ENCODE results near the gene FRY.
A peak's percentile ranks its signal among the peaks of the same experiment; 100 is the strongest.
"Not testable (repeated sequence)": the region's sequence is repeated elsewhere in the genome, so short reads cannot be mapped to it uniquely, and the experiment has no call there.

Gene FRY

DNA sequence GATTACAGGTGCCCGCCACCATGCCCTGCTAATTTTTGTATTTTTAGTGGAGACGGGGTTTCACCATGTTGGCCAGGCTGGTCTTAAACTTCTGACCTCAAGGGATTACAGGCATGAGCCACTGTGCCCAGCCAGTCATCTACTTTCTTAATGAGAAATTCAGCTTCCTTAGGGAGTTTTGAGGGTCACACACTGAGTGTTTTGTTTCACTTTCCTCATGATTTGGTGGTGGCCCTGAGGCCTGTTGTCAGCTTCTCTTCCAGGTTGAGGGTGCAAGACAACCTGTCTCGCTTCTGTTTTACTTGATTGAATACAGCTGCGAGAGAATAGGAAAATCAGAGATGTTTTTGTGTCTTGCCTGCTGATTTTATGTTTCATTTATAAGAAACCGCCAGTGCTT lies 9.9 kb downstream of the FRY start:
- DNase-seq (ENCODE audit: low spot score) = no peak

DNA sequence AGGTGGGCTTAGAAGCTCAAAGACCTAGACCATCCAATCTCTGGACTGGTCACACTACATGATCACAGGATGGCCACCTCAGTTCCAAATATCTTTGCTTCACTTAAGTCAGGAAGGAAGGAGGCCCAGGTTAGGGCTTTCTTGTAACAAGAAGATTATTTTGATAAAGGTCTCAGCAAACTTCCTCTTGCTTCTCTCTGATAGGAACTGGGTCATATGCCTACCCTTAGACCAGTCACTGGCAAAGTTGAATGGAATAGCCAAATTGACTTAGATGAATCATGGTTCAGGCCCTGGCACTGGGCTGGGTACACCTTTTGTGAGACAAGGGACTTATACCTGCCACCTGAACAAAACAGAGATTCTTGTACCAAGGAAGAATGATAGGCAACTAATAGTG lies 11.0 kb downstream of the FRY start:
- no peak for DNase-seq (ENCODE audit: low spot score)

DNA sequence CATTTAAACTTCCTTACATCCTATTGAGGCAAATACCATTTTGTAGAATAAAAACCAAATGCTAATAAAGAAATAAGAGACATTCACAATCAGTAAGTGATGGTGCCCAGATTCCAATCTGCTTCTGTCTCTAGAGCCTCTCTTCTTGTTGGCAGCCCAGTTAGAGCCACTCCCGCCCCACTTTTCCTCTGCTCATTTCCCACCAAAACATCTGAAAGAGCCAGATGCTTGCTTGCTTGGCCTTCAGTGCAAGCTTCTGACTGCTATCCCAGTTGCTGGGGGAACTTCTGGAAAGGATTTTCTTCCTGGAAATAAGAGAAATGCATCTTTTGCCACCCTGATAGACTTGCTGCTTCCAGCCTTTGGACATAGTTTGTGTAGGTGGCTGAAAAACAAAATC lies 12.9 kb downstream of the FRY start:
- no peak for DNase-seq (ENCODE audit: low spot score)

DNA sequence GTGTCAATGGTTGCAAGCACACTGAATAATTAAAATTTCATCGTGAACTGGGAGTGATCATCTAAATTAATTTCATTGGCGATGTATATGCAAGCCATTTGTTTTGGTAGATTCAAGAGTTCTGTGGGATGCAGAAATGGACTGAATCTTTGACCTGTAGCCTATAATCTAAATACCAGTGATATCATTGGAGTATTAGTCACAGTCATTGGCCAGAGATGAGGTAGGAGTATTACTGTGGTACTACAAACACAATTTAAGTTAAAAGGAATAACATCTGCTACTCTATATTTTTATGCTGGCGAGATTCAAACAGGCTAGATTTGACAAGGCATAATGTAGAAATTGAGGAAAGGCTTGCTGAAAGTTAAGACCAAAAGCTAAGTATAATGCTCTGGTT lies 14.0 kb downstream of the FRY start:
- DNase-seq (ENCODE audit: low spot score) = no peak

DNA sequence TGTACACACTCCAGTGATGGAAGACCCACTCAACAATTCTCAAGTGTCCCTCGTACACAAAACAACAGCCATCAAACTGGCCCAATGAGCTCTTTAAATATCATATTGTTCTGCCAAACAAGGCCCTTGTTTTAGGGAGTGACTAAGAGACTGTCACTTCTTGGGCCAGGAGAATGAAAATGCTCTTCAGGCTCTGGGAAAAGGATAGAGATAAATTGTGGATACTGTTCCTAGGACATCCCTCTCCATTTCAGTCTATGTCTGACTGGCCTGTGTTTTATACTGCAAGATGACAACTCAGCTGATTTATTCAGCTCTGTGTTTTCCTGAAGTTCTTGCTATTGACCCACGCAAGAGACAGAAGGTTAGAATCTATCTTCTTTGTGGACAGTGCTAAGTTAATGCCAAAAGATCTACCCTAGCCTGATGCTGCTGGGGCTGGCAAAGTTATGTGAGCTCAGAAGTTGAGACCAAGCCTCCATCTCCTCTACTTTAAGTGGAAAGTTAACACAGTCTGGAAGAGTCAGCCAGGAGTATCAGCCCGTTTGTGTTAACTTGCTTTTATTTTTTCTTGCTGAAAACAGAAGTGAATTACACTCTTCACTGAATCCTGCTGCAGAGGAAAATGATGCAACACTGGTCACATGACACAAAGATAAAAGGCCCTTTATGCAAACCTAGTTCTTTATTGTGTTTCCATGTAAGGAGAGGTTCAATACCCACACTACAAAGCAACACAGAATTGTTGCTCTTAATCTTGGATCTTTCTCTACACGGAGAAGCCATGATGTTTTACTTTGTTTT lies 14.6 kb downstream of the FRY start:
- peak; percentile 14 for DNase-seq (ENCODE audit: low spot score)

DNA sequence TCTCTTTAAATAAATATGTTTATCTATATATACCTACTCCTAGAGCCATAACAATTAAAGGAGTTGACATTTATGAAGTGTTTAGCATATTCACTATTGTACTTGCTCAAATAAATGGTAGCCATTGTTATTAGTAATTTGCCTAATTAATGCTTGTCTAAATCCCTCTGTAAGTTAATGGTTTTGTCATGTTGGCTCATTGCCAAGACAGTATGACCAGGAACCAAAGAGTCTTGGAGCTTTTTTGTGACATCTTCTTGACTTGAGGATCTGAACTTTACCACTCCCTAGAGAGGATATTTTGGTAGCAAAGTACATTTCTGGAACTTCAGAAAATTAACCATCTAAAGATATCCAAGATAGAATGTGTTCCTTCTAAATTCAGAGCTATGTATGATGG lies 15.5 kb downstream of the FRY start:
- DNase-seq (ENCODE audit: low spot score) = no peak

DNA sequence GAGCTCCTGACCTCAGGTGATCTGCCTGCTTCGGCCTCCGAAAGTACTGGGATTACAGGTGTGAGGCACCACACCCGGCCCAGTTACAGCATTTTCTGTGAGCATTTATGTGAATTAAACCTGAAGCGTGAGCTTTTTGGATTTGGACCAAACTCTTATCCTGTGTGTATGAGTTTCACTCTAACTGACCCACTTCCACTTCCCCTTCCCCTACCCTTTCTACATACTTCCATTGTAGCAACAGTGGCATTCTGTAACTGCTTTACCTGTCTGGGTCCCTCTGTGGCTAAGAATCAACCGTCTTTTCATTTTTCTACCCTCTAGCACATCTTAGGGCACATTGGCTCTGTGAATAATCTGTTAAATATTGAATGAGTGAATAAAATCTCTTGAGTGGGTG lies 16.2 kb downstream of the FRY start:
- no peak for DNase-seq (ENCODE audit: low spot score)

DNA sequence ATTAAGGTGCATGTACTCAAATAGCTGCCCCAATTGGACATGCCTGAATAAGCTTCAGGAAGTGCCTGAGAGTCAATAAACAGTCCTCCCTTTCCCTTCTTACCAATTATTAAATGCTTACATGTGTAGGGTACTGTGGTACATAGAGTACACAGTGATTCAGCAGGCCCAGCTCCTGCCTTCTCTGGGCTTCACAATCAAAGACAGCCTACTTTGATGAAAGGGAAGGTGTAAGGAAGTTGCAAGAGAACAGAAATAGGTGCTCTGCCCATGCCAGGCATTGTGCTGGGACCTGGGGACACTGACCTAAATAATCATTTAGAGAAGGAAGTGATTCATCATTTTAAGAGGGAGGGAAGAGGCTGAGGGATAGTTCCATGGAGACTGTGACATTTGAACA lies 17.2 kb downstream of the FRY start:
- no peak for DNase-seq (ENCODE audit: low spot score)

DNA sequence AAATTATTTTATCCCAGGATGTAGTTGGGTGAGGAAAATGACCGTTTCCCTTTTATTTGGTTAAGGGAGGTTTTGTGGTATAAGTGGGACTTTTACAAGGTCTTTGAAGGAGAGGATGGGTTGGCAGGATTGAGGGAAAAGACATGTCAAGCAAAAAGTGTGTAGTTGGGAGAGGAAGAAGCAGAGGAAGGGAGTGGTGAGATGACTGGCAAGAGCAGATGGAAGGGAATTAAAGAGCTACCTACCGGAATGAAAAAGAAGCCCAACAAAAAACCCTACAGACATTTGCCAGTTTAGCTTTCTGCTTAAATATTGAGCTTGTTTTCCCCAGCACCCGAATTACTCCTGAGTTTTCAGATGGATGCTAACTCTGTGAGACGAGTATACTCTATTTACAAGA lies 19.6 kb downstream of the FRY start:
- DNase-seq (ENCODE audit: low spot score) = no peak

DNA sequence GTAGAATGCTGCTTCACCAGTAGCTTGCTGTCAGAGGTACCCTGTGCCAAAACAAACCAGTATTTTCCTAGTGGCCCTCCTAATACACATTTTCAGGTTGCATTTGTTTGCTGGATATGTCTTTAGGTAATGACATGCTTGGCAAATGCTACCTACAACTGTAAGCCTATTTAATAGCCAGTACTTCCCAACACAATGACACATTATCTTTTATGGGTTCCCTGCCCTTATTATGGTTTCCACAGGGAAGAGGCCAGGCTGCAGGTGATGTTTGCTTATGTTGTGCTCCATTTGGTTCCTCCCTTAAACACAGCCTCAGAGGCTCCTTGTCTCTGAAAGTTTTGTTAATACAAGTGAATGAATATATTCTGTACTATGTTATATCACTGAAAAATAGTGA lies 24.7 kb downstream of the FRY start:
- no peak for DNase-seq (ENCODE audit: low spot score)

DNA sequence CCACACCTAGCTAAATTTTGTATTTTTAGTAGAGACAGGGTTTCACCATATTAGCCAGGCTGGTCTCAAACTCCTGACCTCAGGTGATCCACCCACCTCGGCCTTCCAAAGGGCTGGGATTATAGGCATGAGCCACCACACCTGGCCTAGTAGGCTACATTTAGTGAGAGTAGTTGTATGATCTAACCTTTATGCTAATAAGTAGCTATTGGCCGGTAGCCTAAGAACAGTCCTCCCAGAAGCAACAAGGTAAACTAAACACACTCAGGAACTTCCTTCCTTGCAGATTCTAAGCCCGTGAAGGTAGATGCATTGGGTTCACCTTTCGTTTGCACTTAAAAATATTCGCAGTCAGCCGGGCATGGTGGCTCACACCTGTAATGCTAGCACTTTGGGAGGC lies 25.8 kb downstream of the FRY start:
- not testable (repeated sequence) for DNase-seq (ENCODE audit: low spot score)

DNA sequence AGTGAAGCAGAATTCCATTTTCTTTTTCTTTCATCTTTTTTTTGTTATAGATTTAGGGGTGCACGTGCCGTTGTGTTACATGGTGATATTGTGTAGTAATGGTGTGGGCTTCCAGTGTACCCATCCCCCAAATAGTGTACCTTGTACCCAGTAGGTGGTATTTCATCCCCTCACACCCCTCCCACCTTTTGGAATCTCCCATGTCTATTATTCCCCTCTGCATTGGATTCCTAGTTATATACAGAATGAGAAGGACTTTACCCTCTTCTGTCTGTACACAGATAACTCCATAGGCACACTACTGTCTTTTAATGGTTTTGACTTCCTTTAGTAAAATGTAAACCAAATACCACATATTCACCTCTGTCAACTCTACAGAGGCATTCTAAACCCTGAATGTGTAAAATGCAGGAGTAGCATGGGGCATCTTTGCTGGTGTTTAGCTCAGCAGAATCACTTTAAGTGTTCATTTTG lies 28.0 kb downstream of the FRY start:
- no peak for DNase-seq (ENCODE audit: low spot score)

DNA sequence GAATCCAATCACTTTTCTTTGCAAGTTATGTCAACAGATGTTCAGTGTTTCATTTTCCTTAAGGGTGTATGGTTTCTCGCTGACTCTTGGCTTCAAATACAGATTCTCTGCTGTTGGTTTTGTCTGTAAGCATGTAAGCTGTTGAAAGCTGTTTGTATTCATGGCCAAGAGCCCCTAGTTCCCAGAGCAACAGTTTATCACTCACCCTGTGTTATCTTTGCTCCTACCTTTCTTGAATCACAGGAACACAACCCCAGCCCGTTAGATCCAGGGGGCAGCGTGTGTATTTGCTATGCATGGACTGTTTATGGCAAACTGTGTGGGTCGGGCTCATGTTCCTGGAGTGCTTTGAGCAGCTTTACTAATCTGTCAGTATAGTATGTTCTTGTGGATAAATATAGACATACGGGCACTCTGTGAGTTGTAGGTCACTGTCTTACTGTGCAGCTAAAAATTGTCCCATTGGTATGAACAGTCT lies 28.9 kb downstream of the FRY start:
- DNase-seq (ENCODE audit: low spot score) = no peak

DNA sequence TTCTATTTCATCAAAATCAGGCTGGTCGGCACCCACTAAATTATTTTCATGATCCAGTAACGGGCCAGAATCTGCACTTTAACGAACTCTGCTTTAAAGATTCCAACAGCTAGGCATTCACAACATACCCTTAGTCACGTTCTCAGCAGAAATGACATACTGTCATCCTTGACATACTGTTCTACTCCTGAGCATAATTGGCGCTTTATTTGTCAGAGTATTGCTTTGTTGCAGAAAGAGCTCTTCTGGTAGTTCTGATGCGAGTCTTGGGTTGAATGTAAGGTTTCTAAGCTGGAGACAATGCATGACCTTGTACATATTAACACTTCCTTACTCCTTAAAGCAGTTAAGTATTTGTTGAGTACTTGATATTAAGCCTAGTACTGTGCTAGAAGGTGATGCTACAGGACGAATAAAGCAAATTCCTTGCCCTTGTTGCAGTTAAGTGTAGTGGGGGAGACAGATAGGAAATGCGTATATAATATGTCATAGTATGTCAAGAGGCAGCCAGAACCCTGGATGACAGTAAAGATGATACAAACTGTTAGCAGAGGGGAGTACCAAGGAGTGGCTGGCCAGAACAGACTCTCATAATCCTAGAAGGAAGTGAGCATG lies 32.2 kb downstream of the FRY start:
- no peak for DNase-seq (ENCODE audit: low spot score)

DNA sequence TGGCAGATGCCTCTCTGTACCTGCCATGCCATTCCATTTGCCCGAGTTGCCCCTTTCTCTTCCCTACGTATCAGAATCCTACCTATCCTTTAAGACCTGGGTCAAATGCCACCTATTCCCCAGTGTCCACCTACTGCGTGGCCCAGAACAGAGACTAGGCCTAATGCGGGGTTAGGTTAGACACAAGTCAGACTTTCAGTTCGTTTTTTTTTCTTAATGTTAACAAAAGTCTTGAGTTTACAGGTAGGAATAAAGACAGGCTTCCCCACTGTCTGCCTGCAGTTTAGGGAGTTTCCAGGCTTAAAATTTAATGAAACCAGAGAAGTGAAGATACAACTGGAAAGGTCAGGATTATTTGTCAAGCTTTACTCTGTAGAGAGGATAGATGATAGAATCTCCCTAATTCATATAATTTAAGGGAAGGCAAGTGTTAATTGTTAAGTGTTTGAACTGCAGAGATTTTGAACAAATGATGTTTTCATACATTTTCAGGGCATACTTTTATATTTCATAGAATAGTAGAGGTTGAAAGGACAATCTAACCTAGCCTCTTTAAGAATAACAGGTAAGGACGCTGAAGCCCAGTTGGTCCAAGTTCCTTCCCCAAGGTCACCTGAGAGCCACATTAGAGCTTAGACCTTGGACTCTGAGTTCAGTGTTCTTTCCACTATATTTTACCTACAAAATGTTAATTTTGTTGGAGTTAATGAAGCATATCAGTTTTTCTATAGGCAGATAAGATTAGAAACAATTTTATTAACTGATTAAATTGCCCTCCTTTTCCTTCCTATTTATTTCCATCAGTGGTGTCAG lies 35.8 kb downstream of the FRY start:
- DNase-seq (ENCODE audit: low spot score) = no peak

DNA sequence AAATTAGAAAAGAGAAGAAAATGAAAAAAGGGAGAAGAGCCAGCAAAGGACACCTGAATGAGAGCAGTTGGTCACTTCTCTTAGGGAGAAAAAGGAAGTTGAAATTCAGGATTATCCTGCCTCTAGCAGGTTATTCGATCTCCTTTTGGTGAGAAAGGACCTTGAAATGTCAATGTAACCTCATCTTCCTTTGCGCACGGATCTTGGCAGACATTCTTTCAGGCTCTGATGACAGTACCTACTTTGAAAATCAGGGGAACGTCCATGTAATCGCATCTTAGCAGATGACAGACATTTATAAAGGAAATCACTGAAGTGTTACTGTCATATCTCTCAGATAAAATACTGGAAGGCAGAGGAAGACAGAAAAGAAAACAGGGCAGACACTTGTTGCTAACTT lies 36.7 kb downstream of the FRY start:
- no peak for DNase-seq (ENCODE audit: low spot score)

DNA sequence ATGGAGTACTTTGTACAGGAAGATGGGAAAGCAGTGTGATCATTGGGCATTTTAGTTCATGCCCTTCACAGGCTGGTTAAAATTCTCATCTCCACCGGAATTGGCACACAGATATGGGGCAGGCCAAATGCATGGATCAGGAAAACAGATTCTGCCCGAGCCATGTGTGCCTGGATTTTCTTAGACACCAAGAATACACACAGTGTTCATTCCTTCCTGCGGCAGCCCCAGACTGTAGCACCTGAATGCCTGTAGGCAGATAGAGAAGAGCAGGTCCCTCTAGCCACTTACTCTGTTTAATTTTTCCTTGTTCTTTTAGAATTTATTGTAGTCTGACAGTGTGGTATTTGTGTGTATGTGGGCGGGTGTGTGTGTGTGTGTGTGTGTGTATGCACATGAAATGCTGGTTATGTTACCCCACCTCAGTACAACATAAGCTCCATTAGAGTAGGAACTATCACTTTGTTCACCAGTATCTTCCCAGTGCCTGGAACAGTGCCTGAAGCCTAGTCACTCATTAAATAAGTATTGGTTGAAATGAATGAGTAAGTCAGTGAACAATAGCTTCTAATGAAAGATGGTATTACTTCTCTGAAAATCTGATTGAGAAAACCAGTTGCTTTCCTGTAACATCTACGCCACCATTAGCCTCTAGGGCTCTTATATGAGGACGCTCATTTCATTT lies 41.7 kb downstream of the FRY start:
- no peak for DNase-seq (ENCODE audit: low spot score)

DNA sequence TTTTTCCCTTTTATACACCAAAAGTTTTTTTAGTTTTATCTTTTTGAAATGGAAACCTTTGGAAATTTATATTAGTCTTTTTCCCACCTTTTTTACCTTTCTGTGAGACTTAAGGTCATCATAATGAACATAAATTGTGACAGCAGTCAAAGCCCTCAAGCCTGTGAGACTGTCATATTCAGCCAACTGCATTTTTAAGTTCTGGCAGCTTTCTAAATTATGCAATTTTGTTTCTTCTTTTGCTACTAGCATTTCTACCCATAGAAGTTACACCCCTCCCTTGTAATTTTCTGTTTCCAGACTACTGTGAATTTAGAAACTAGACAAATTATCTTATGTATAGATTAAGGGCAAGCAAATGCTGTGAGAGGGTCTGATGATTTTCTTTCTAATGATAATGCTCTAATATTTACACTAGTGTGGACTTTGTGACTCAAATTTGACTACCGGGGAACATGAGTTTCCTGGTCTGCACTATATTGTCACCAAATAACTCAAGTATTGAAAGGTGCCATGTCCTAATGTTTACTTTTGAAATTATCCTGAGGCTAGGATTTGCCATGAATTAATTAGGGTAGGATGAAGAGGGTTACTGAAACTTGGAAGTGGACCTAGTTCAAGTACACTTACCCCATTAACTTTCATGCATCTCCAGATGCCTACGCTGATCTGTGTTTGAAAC lies 43.7 kb downstream of the FRY start:
- no peak for DNase-seq (ENCODE audit: low spot score)

DNA sequence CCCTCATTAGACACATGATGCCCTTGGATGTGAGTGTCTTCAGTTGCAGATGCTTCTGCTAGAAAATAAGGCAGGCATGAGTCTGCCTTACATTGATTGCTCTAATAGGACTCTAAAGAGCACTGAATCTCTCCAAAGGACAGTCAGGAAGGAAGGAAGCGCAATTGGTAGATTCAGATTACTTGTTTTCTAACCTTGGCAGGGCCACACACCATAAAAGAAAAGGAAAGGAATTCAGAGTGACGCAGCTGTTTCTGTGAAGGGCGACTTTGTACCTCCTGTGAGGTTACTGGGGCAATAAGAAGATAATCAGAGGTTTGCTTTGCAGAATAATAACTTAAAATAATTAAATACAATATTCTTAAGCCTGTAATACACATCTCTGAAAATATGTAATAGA lies 48.0 kb downstream of the FRY start:
- DNase-seq (ENCODE audit: low spot score) = no peak

DNA sequence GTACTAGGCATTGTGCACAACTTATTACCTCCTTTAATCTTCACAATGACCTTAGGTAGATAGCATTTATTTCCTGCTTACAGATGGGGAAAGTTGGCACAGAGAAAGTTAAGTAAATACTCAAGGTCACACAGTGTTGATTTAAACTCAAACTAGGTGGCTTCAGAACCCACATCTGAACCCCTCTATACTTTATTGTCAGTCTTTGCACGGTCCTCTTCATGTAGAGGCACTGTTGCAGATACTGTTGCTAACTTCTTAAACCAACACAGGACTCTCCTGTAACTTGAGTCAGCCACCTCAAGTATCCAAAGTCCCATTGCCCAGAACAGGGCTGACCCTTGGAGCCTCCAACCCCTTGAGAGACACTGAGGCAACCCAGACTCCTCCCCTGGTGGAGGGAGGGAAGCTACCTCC lies 48.8 kb downstream of the FRY start:
- no peak for DNase-seq (ENCODE audit: low spot score)

DNA sequence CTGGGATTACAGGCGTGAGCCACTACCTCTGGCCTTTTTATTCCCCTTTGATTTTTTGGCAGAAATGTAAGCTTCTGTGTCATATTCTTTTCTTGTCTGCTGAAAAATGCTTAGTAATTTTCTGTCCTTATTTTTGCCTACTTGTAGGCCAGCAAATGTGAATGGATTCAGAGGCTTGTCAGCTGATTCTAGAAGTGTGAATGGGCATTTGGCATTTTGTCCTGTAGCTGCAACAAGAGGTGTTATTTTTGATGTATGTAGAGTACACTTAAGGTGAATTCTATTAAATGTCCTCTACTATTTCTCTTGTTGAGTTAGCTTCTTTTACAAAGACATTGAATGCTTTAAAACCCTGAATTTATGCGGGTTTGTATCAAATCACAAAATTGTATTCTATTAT lies 50.0 kb downstream of the FRY start:
- no peak for DNase-seq (ENCODE audit: low spot score)

DNA sequence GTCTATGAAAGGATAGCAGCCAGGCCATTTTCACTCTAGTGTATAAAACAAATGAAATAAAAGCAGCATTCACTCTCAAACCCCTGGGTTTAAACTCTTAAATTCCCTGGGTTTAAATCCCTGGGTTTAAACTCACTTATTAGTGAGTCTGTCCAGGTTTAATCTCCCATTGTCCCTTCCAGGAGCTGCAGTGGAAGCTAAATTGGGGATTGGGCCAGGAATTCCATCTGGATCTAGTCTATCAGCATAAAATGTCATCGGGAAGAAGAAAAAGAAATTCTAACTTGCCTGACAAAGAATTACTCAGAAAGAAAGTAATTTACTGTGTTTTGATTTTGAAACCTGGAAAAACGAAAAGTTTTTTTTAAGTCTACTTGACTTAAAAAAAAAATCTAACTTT lies 54.8 kb downstream of the FRY start:
- DNase-seq (ENCODE audit: low spot score) = peak; percentile 48
